ENCODE measurements around the gene NTM.

DNA sequence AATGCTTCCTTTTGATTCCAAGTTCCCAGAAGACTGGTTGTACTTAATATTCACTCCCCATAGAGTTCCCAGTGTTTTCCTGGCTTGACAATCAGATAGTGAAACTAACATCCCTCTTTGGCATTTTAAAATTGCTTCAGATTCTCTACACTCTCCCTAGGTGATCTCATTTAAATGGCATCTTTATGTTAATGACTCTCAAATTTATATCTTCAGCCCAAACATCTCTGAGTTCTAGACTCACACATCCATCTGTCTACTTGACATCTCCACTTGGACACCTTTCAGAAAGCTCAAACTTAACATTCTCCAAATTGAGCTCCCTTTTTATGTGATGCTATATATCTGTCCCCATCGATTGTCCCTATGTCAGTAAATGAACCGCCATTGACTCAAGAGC is 232.0 kb downstream of the NTM start:
- TF ChIP-seq, protein P1, sequence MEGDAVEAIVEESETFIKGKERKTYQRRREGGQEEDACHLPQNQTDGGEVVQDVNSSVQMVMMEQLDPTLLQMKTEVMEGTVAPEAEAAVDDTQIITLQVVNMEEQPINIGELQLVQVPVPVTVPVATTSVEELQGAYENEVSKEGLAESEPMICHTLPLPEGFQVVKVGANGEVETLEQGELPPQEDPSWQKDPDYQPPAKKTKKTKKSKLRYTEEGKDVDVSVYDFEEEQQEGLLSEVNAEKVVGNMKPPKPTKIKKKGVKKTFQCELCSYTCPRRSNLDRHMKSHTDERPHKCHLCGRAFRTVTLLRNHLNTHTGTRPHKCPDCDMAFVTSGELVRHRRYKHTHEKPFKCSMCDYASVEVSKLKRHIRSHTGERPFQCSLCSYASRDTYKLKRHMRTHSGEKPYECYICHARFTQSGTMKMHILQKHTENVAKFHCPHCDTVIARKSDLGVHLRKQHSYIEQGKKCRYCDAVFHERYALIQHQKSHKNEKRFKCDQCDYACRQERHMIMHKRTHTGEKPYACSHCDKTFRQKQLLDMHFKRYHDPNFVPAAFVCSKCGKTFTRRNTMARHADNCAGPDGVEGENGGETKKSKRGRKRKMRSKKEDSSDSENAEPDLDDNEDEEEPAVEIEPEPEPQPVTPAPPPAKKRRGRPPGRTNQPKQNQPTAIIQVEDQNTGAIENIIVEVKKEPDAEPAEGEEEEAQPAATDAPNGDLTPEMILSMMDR (IDR thresholded peaks at IDR 0.05), result no peak
- TF ChIP-seq ZFX (IDR thresholded peaks at IDR 0.05; ENCODE audit: borderline replicate concordance), result no peak
